ENCODE data around the gene NR5A2. TPM values are rescaled to one million over a fixed set of nuclear protein-coding genes. Genes with fewer than 3 reads are reported as not detected.

The NR5A2 gene
- total RNA-seq, 3 donors from 2014 or later: 32.7 to 75.3 (median 47.9) TPM

DNA sequence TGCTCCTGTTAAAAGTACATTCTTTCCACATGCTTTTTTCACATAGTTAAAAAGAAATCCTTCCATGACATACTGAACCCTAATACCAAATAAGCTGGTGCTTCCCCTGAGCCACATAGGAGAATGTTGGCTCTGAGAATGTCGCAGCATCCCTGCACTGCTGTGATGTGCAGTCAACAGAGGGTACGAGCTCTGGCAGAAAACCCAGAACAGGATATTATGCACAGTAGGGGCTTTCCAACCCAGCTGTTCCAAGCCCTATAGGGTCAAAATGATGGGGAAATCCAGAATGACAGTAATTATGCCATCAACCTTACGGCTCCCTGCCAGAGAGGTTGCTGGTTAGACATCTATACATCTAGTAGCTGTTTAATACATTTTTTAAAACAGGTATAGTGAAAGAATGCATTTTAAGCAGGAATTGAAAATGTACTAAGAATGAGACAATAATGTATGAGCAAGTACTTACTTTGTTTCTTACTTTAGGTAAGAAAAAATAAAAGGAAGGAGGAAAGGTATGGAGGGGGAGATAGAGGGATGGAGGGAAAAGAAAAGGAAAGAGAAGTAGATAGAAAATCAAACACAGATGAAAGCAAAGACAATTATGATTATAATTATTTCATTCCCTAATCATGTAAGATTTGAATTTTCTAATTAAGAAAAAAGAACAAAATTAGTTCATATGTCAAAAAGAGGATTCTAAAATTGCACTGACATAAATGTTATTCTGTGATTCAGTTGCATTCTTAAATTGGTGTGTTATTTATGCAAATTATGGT lies 126.0 kb downstream of the NR5A2 start:
- TF ChIP-seq, protein P1, sequence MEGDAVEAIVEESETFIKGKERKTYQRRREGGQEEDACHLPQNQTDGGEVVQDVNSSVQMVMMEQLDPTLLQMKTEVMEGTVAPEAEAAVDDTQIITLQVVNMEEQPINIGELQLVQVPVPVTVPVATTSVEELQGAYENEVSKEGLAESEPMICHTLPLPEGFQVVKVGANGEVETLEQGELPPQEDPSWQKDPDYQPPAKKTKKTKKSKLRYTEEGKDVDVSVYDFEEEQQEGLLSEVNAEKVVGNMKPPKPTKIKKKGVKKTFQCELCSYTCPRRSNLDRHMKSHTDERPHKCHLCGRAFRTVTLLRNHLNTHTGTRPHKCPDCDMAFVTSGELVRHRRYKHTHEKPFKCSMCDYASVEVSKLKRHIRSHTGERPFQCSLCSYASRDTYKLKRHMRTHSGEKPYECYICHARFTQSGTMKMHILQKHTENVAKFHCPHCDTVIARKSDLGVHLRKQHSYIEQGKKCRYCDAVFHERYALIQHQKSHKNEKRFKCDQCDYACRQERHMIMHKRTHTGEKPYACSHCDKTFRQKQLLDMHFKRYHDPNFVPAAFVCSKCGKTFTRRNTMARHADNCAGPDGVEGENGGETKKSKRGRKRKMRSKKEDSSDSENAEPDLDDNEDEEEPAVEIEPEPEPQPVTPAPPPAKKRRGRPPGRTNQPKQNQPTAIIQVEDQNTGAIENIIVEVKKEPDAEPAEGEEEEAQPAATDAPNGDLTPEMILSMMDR (IDR thresholded peaks at IDR 0.05): no peak
- no peak for DNase-seq
- intact Hi-C loops (cut with DNase I, micrococcal nuclease): no loop called here
- H3K4me1 ChIP-seq (ENCODE audit: low read depth): no peaks in the 10 kb centered on the region
- peak; percentile 32 for ATAC-seq
- H3K36me3 ChIP-seq (ENCODE audit: low read depth): no peaks in the 10 kb centered on the region
- H3K4me3 ChIP-seq: no peak overlapping the region
- H3K9me3 ChIP-seq: no peaks in the 10 kb centered on the region

DNA sequence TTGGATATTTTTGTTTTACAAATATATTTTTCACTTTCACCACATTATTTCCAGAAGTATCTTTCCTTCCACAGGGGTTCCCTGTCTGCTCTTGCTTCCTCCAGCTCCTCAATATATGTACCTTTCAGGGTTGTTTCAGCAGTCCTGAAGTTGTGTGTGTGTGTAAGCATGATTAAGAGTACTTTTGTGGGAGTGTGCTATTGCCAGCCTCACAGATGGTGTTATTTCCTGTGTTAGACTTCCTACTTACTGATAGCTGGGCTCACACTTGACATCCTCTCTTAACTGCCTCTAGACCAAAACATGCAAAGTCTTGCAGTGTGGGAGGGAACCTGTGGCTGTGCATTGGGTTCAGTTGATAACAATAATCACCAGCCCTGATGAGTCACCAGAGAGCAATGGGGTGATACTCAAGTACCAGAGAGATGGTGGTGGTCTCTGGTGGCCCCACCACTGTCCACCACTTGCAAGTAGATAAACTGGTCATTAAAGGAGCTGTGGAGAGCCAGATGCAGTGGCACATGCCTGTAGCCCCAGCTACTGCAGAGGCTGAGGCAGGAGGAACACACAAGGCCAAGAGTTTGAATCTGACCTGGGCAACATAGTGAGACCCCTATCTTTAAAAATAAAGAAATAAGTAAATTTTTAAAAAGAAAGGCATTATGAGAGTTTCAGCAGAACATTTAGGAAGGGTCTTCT lies 126.7 kb downstream of the NR5A2 start:
- H3K4me3 ChIP-seq: no peak overlapping the region
- intact Hi-C loops (cut with DNase I, micrococcal nuclease): no loop called here
- no peaks in the 10 kb centered on the region for H3K4me1 ChIP-seq (ENCODE audit: low read depth)
- TF ChIP-seq, protein P1 (IDR thresholded peaks at IDR 0.05): no peak
- peak; percentile 91 for ATAC-seq
- H3K36me3 ChIP-seq (ENCODE audit: low read depth): no peaks in the 10 kb centered on the region
- DNase-seq: peak in 1 of 3 donors; percentile 14
- no peaks in the 10 kb centered on the region for H3K9me3 ChIP-seq

DNA sequence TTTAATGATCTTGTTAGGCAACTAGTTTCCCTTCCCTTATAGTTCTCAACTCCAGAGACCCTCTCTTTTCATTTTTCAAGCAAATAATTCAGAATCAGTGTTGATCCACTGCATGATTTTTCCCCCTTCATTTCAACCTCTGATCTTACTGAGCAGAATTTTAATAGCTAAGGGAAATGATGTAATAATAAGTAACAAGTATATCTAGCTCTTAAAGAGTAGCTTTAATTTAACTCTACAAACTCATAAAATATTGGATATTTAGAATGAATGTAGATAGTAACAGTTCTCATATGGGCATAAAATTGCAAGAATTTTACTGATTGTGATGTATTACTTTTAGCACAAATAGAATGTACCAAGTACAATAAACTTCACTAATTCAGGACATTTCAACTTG lies 130.2 kb downstream of the NR5A2 start:
- TF ChIP-seq, protein P1 (IDR thresholded peaks at IDR 0.05): no peak

DNA sequence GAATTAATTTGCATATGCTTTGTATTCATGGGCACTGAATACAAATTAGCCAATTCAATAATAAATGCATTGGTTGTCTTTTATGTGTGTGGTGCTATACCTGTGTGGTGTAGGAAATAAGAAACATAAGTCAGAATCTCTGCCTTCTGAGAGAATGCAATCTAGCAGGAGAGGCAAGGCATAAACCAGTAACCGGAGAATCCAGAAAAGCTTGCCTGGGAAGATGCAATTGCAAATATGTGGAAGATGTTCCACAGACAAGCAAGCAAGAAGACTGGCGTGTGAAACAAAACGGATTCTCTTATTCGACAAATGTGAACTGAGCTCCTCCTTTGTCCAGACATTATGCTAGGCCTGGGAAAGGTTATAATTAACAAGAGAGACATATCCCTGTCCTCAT lies 134.3 kb downstream of the NR5A2 start:
- Histone ChIP-seq H3K4me3 (no peak overlapping the region), H3K4me1 (ENCODE audit: low read depth) (no peaks in the 10 kb centered on the region), H3K9me3 (no peaks in the 10 kb centered on the region), H3K36me3 (ENCODE audit: low read depth) (no peaks in the 10 kb centered on the region)
- intact Hi-C loops (cut with DNase I, micrococcal nuclease): no loop called here
- DNase-seq (no peak), ATAC-seq (no peak)
- TF ChIP-seq, protein P1 (IDR thresholded peaks at IDR 0.05): no peak

More for the DNA sequence above, 130.2 kb downstream of the NR5A2 start:
- Histone ChIP-seq H3K36me3 (ENCODE audit: low read depth) (no peaks in the 10 kb centered on the region), H3K4me1 (ENCODE audit: low read depth) (no peaks in the 10 kb centered on the region), H3K9me3 (no peaks in the 10 kb centered on the region), H3K4me3 (no peak overlapping the region)
- intact Hi-C loops (cut with DNase I, micrococcal nuclease): no loop called here
- ATAC-seq (no peak), DNase-seq (no peak)

DNA sequence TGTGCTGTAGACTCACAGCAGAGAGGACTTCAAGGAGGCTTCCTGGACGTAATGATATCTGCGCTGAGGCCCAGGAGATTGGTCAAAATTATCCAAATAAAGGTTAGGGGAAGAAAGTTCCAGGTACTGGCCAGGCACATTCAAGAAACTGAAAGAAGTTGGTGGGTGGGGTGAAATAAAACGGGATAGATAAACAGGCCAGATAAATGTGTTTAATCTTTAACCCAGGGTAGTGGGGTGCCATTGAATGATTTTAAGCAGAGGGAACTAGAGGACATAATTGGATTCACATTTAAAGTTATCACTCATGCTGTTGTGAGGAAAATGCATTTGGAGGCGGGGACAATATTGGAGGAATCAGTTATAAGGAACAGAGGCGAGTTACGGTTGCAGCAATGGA lies 134.7 kb downstream of the NR5A2 start:
- TF ChIP-seq, protein P1 (IDR thresholded peaks at IDR 0.05): no peak
- H3K4me1 ChIP-seq (ENCODE audit: low read depth): no peaks in the 10 kb centered on the region
- ATAC-seq: no peak
- no peak for DNase-seq
- no peak overlapping the region for H3K4me3 ChIP-seq
- H3K9me3 ChIP-seq: no peaks in the 10 kb centered on the region
- intact Hi-C loops (cut with DNase I, micrococcal nuclease): no loop called here
- H3K36me3 ChIP-seq (ENCODE audit: low read depth): no peaks in the 10 kb centered on the region
